ENCODE measurements around the gene FAM227B.

Gene FAM227B

GRCh38 chr15:49460411-49460941 lies 160.1 kb downstream of the FAM227B start:
- no peak for TF ChIP-seq CTCF (IDR thresholded peaks at IDR 0.05; ENCODE audit: low read depth, low read length)
- no peak for DNase-seq (ENCODE audit: extremely low read depth, low read depth)

DNA sequence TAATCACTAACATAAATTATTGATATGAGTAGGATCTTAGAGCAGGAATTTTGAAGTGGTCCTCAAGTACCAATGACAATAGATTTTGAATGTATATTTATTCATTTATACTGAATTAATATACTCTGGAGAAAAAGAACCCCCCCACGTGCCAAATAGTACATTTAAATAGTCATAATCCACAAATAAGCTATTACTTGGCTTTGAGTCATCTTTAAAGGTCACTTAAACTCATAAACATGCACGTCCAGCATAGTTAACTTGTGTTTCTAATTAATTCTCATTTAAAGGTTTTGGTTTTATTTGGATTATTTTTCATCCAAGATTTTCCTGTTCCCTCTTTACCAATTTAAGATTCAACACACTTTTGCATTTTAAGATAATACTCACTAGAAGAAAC lies 162.5 kb downstream of the FAM227B start:
- DNase-seq (ENCODE audit: extremely low read depth, low read depth): no peak
- TF ChIP-seq CTCF (IDR thresholded peaks at IDR 0.05; ENCODE audit: low read depth, low read length): no peak

DNA sequence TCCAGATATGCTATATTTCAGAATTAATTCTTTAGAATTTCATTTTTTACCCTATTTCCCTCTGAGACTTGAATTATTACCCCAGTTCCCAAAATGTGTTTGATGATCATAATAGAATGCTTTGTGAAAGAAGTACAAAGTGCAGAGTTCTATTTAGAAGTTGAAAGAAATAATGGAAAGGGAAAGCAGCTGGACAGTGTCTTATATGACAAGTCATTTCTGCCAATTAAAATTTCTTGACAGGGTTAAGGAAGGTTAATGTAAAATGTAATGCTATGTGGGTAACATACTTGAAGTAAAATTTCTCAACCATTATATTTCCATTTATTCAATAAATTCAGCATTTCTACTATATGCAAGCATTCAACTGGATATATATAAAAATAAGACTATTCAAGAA lies 164.5 kb downstream of the FAM227B start:
- DNase-seq (ENCODE audit: extremely low read depth, low read depth): no peak
- TF ChIP-seq CTCF (IDR thresholded peaks at IDR 0.05; ENCODE audit: low read depth, low read length): no peak

GRCh38 chr15:49452595-49452994 lies 168.0 kb downstream of the FAM227B start:
- DNase-seq (ENCODE audit: extremely low read depth, low read depth): no peak
- no peak for TF ChIP-seq CTCF (IDR thresholded peaks at IDR 0.05; ENCODE audit: low read depth, low read length)

GRCh38 chr15:49441816-49442215 lies 178.8 kb downstream of the FAM227B start:
- no peak for TF ChIP-seq CTCF (IDR thresholded peaks at IDR 0.05; ENCODE audit: low read depth, low read length)
- DNase-seq (ENCODE audit: extremely low read depth, low read depth): no peak

- no peak for TF ChIP-seq CTCF (IDR thresholded peaks at IDR 0.05; ENCODE audit: low read depth, low read length)
- DNase-seq (ENCODE audit: extremely low read depth, low read depth): no peak
Observed at GRCh38 chr15:49441356-49441755, 179.3 kb downstream of the FAM227B start.

GRCh38 chr15:49439678-49440395 lies 180.8 kb downstream of the FAM227B start:
- no peak for DNase-seq (ENCODE audit: extremely low read depth, low read depth)
- TF ChIP-seq CTCF (IDR thresholded peaks at IDR 0.05; ENCODE audit: low read depth, low read length): no peak

Measured in AG09319 (cell line).